H1 (cell line): ENCODE data around the gene GRM8.

Experiments
- EP300 ChIP-seq, 2 experiments: IDR thresholded peaks; 1 replicate in 1 of 2; 2 replicates in 1 of 2; pipeline ENCODE4 v1.6.1; 2011 to 2012; ENCODE audit warnings: low read depth in 2 of 2, low read length in 2 of 2, mild to moderate bottlenecking in 2 of 2, borderline replicate concordance in 1 of 2, inconsistent platforms in 1 of 2, moderate library complexity in 1 of 2
- EZH2 ChIP-seq: fragments of 200-600 bp; sonication (generic); IDR thresholded peaks from 2 replicates; pipeline ENCODE4 v1.7.1; 2012; ENCODE audit warnings: low read depth, mild to moderate bottlenecking, moderate library complexity, low read length, inconsistent platforms; ENCODE audit not compliant: severe bottlenecking
- JUN ChIP-seq: IDR thresholded peaks from 2 replicates; pipeline ENCODE4 v1.6.1; 2011; ENCODE audit warnings: low read depth, mild to moderate bottlenecking, improper control_type of control experiment, low read length
- POLR2A ChIP-seq, 2 experiments: IDR thresholded peaks; 1 replicate in 1 of 2; 2 replicates in 1 of 2; pipeline ENCODE4 v1.6.1; 2011; ENCODE audit warnings: low read depth in 2 of 2, low read length in 2 of 2, mild to moderate bottlenecking in 2 of 2; ENCODE audit errors: control extremely low read depth in 1 of 2
- POLR2AphosphoS5 ChIP-seq: IDR thresholded peaks from 2 replicates; pipeline ENCODE4 v1.6.1; 2011; ENCODE audit warnings: low read depth, low read length
- RAD21 ChIP-seq, 2 experiments: IDR thresholded peaks in 1 of 2; conservative IDR thresholded peaks in 1 of 2; 2 replicates each; pipeline ENCODE4 v1.6.1; 2011; ENCODE audit warnings: low read depth in 2 of 2, low read length in 2 of 2, improper control_type of control experiment in 1 of 2, inconsistent platforms in 1 of 2, mild to moderate bottlenecking in 1 of 2, moderate library complexity in 1 of 2
- SAP30 ChIP-seq: fragments of 300-600 bp; sonication (generic); IDR thresholded peaks from 2 replicates; pipeline ENCODE4 v1.7.1; 2012; ENCODE audit warnings: low read length, moderate library complexity, mild to moderate bottlenecking, inconsistent platforms; ENCODE audit not compliant: insufficient read depth, insufficient replicate concordance
- SIX5 ChIP-seq: IDR thresholded peaks from 2 replicates; pipeline ENCODE4 v1.6.1; 2011; ENCODE audit warnings: mild to moderate bottlenecking, low read depth, low read length
- SUZ12 ChIP-seq: fragments of 200-600 bp; sonication (generic); IDR thresholded peaks from 2 replicates; pipeline ENCODE4 v1.6.1; 2012; ENCODE audit warnings: mild to moderate bottlenecking, inconsistent platforms, low read length, moderate library complexity, mixed read lengths
- TAF1 ChIP-seq: IDR thresholded peaks from 2 replicates; pipeline ENCODE4 v1.6.1; 2011; ENCODE audit warnings: mild to moderate bottlenecking, low read depth, low read length
- YY1 ChIP-seq: IDR thresholded peaks from 2 replicates; pipeline ENCODE4 v1.6.1; 2011; ENCODE audit warnings: low read depth, mild to moderate bottlenecking, low read length
- TF ChIP-seq, protein P1 (sequence below), 3 experiments: IDR thresholded peaks; 1 replicate in 2 of 3; 2 replicates in 1 of 3; pipeline versions ENCODE4 v1.5.1 to v1.6.1; 2011; ENCODE audit warnings: low read length in 3 of 3, mild to moderate bottlenecking in 3 of 3, inconsistent platforms in 2 of 3, low read depth in 1 of 3, moderate library complexity in 1 of 3; ENCODE audit not compliant: insufficient read depth in 1 of 3; ENCODE audit errors: control extremely low read depth in 1 of 3
- TF ChIP-seq, protein P2 (sequence below): IDR thresholded peaks from 2 replicates; pipeline ENCODE4 v1.6.1; 2012; ENCODE audit warnings: low read length, inconsistent platforms
- TF ChIP-seq, protein P3 (sequence below): IDR thresholded peaks from 2 replicates; pipeline ENCODE4 v1.6.1; 2012; ENCODE audit warnings: inconsistent platforms

DNA sequence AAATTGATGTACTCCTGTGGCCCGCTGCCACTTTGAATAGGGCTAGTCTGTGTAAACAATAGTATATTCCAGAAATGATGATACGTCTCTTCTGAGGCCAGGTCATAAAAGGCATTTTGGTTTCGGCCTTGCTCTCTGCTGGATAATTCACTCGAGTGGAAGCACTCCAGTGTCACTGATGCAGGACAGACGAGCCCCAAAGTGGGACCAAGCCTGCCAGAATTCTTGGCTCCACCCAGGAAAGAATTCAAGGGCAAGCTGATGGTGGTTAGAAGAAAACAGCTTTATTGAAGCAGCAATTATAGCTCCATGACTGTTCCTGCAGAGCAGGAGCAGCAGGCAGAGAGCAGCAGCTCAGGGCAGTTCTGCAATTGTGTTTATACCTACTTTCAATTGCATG, 717.6 kb downstream of the GRM8 start:
- no peak for TF ChIP-seq EP300 (IDR thresholded peaks at IDR 0.05; ENCODE audit: borderline replicate concordance in 1 of 2, low read depth in 2 of 2, low read length in 2 of 2)
- TF ChIP-seq TAF1 = no peak
- no peak for TF ChIP-seq YY1
- TF ChIP-seq, protein P1, sequence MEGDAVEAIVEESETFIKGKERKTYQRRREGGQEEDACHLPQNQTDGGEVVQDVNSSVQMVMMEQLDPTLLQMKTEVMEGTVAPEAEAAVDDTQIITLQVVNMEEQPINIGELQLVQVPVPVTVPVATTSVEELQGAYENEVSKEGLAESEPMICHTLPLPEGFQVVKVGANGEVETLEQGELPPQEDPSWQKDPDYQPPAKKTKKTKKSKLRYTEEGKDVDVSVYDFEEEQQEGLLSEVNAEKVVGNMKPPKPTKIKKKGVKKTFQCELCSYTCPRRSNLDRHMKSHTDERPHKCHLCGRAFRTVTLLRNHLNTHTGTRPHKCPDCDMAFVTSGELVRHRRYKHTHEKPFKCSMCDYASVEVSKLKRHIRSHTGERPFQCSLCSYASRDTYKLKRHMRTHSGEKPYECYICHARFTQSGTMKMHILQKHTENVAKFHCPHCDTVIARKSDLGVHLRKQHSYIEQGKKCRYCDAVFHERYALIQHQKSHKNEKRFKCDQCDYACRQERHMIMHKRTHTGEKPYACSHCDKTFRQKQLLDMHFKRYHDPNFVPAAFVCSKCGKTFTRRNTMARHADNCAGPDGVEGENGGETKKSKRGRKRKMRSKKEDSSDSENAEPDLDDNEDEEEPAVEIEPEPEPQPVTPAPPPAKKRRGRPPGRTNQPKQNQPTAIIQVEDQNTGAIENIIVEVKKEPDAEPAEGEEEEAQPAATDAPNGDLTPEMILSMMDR (IDR thresholded peaks at IDR 0.05; ENCODE audit: control extremely low read depth in 1 of 3, insufficient read depth in 1 of 3, low read depth in 1 of 3, low read length in 3 of 3) = no peak
- TF ChIP-seq, protein P2, sequence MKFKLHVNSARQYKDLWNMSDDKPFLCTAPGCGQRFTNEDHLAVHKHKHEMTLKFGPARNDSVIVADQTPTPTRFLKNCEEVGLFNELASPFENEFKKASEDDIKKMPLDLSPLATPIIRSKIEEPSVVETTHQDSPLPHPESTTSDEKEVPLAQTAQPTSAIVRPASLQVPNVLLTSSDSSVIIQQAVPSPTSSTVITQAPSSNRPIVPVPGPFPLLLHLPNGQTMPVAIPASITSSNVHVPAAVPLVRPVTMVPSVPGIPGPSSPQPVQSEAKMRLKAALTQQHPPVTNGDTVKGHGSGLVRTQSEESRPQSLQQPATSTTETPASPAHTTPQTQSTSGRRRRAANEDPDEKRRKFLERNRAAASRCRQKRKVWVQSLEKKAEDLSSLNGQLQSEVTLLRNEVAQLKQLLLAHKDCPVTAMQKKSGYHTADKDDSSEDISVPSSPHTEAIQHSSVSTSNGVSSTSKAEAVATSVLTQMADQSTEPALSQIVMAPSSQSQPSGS = no peak
- TF ChIP-seq, protein P3, sequence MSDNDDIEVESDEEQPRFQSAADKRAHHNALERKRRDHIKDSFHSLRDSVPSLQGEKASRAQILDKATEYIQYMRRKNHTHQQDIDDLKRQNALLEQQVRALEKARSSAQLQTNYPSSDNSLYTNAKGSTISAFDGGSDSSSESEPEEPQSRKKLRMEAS = no peak
- TF ChIP-seq EZH2 = no peak
- TF ChIP-seq JUN = no peak
- TF ChIP-seq POLR2A (IDR thresholded peaks at IDR 0.05; ENCODE audit: control extremely low read depth in 1 of 2, low read depth in 2 of 2, low read length in 2 of 2) = no peak
- TF ChIP-seq SIX5 = no peak
- TF ChIP-seq POLR2AphosphoS5 = no peak
- TF ChIP-seq SAP30 = no peak
- TF ChIP-seq RAD21 (IDR thresholded peaks at IDR 0.05 in 1 of 2, conservative IDR thresholded peaks at IDR 0.05 in 1 of 2; ENCODE audit: low read depth in 2 of 2, low read length in 2 of 2) = no peak
- no peak for TF ChIP-seq SUZ12
